SK-N-SH treated with all-trans-retinoic acid at 6 μM for 48 hours (cell line): ENCODE data around the gene IDI2.

Source experiments
- ATAC-seq: fragments of 200-7000 bp; cut with Tn5 transposase; 3 replicates; pipeline ENCODE4 v1.9.1; 2020; ENCODE audit warnings: mild to moderate bottlenecking, moderate library complexity
- ARNTL ChIP-seq: fragments of 450-650 bp; formaldehyde crosslinking; IDR thresholded peaks from 2 replicates; pipeline ENCODE4 v1.5.0; 2020; ENCODE audit warnings: low read depth, mild to moderate bottlenecking, moderate library complexity, borderline replicate concordance
- BACH2 ChIP-seq: fragments of 250-450 bp; sonication (Bioruptor Pico); IDR thresholded peaks from 2 replicates; pipeline ENCODE4 v1.9.0; 2021; ENCODE audit warnings: mild to moderate bottlenecking, borderline replicate concordance
- CSDC2 ChIP-seq: fragments of 250-450 bp; sonication (Bioruptor Pico); IDR thresholded peaks from 2 replicates; pipeline ENCODE4 v1.5.0; 2020; ENCODE audit warnings: mild to moderate bottlenecking, moderate library complexity
- ESRRG ChIP-seq: fragments of 250-450 bp; sonication (Bioruptor Pico); IDR thresholded peaks from 2 replicates; pipeline ENCODE4 v1.6.1; 2021; ENCODE audit warnings: mild to moderate bottlenecking
- GLIS3 ChIP-seq: fragments of 250-450 bp; sonication (Bioruptor Pico); IDR thresholded peaks from 2 replicates; pipeline ENCODE4 v1.5.0; 2020; ENCODE audit warnings: mild to moderate bottlenecking, moderate library complexity
- ISL1 ChIP-seq: fragments of 250-450 bp; sonication (Bioruptor Pico); IDR thresholded peaks from 2 replicates; pipeline ENCODE4 v2.1.2; 2022; ENCODE audit warnings: mild to moderate bottlenecking, moderate library complexity
- OSR1 ChIP-seq: fragments of 250-450 bp; sonication (Bioruptor Pico); IDR thresholded peaks from 2 replicates; pipeline ENCODE4 v1.8.0; 2022; ENCODE audit warnings: moderate library complexity, mild to moderate bottlenecking, inconsistent platforms
- PPARA ChIP-seq: fragments of 250-450 bp; sonication (Bioruptor Pico); IDR thresholded peaks from 2 replicates; pipeline ENCODE4 v1.5.0; 2020; ENCODE audit warnings: mild to moderate bottlenecking, borderline replicate concordance
- SNAI2 ChIP-seq: fragments of 250-450 bp; sonication (Bioruptor Pico); IDR thresholded peaks from 2 replicates; pipeline ENCODE4 v1.5.0; 2020; ENCODE audit warnings: mild to moderate bottlenecking, moderate library complexity
- TCF4 ChIP-seq: fragments of 250-450 bp; sonication (Bioruptor Pico); IDR thresholded peaks from 2 replicates; pipeline ENCODE4 v1.8.0; 2021; ENCODE audit warnings: mild to moderate bottlenecking, moderate library complexity, borderline replicate concordance
- TOX ChIP-seq: fragments of 250-450 bp; sonication (Bioruptor Pico); IDR thresholded peaks from 2 replicates; pipeline ENCODE4 v1.8.0; 2021; ENCODE audit warnings: mild to moderate bottlenecking, moderate library complexity, borderline replicate concordance
- ZC3H10 ChIP-seq: fragments of 250-450 bp; sonication (Bioruptor Pico); IDR thresholded peaks from 2 replicates; pipeline ENCODE4 v1.5.1; 2021; ENCODE audit warnings: mild to moderate bottlenecking, moderate library complexity
- ZFP3 ChIP-seq: fragments of 250-450 bp; sonication (Bioruptor Pico); IDR thresholded peaks from 2 replicates; pipeline ENCODE4 v1.5.0; 2020; ENCODE audit warnings: mild to moderate bottlenecking, moderate library complexity
- ZFP30 ChIP-seq: fragments of 450-650 bp; formaldehyde crosslinking; IDR thresholded peaks from 2 replicates; pipeline ENCODE4 v1.5.0; 2022; ENCODE audit warnings: mild to moderate bottlenecking, moderate library complexity
- ZNF70 ChIP-seq: fragments of 450-650 bp; formaldehyde crosslinking; IDR thresholded peaks from 2 replicates; pipeline ENCODE4 v1.5.0; 2020; ENCODE audit warnings: mild to moderate bottlenecking, moderate library complexity
- ZNF8 ChIP-seq: fragments of 450-650 bp; formaldehyde crosslinking; IDR thresholded peaks from 2 replicates; pipeline ENCODE4 v1.5.0; 2020; ENCODE audit warnings: mild to moderate bottlenecking, moderate library complexity
- TF ChIP-seq, protein P1 (sequence below): fragments of 250-450 bp; sonication (Bioruptor Pico); IDR thresholded peaks from 2 replicates; pipeline ENCODE4 v1.8.0; 2020; ENCODE audit warnings: mild to moderate bottlenecking, moderate library complexity, borderline replicate concordance
- TF ChIP-seq, protein P2 (sequence below): fragments of 250-450 bp; sonication (Bioruptor Pico); IDR thresholded peaks from 2 replicates; pipeline ENCODE4 v1.8.0; 2021; ENCODE audit warnings: low read depth, mild to moderate bottlenecking, moderate library complexity, borderline replicate concordance
- TF ChIP-seq, protein P3 (sequence below): fragments of 250-450 bp; sonication (Bioruptor Pico); IDR thresholded peaks from 2 replicates; pipeline ENCODE4 v1.5.1; 2020; ENCODE audit warnings: low read depth, mild to moderate bottlenecking, moderate library complexity
- TF ChIP-seq, protein P4 (sequence below): fragments of 250-450 bp; sonication (Bioruptor Pico); IDR thresholded peaks from 2 replicates; pipeline ENCODE4 v1.5.1; 2021; ENCODE audit warnings: mild to moderate bottlenecking, moderate library complexity
- TF ChIP-seq, protein P5 (sequence below): fragments of 250-450 bp; sonication (Bioruptor Pico); IDR thresholded peaks from 2 replicates; pipeline ENCODE4 v1.5.0; 2020; ENCODE audit warnings: mild to moderate bottlenecking, moderate library complexity

The IDI2 gene

DNA sequence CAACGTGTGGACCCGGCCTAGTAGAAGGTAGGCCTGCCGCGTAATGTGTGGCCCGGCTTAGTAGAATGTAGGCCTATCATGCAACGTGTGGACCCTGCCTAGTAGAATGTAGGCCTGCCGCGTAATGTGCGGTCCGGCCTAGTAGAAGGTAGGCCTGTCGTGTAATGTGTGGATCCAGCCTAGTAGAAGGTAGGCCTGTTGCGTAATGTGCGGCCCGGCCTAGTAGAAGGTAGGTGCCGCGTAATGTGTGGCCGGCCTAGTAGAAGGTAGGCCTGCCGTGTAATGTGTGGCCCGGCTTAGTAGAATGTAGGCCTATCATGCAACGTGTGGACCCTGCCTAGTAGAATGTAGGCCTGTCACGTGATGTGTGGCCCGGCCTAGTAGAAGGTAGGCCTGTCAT, 49.3 kb downstream of the IDI2 start:
- ATAC-seq = no peak
- TF ChIP-seq TCF4 (CRISPR knock-in tag) (no peak), ZNF70 (CRISPR knock-in tag) (no peak), TOX (no peak), PPARA (no peak), OSR1 (CRISPR knock-in tag) (no peak), BACH2 (CRISPR knock-in tag) (no peak)
- TF ChIP-seq, protein P1, sequence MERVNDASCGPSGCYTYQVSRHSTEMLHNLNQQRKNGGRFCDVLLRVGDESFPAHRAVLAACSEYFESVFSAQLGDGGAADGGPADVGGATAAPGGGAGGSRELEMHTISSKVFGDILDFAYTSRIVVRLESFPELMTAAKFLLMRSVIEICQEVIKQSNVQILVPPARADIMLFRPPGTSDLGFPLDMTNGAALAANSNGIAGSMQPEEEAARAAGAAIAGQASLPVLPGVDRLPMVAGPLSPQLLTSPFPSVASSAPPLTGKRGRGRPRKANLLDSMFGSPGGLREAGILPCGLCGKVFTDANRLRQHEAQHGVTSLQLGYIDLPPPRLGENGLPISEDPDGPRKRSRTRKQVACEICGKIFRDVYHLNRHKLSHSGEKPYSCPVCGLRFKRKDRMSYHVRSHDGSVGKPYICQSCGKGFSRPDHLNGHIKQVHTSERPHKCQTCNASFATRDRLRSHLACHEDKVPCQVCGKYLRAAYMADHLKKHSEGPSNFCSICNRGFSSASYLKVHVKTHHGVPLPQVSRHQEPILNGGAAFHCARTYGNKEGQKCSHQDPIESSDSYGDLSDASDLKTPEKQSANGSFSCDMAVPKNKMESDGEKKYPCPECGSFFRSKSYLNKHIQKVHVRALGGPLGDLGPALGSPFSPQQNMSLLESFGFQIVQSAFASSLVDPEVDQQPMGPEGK (CRISPR knock-in tag) = no peak
- TF ChIP-seq, protein P2, sequence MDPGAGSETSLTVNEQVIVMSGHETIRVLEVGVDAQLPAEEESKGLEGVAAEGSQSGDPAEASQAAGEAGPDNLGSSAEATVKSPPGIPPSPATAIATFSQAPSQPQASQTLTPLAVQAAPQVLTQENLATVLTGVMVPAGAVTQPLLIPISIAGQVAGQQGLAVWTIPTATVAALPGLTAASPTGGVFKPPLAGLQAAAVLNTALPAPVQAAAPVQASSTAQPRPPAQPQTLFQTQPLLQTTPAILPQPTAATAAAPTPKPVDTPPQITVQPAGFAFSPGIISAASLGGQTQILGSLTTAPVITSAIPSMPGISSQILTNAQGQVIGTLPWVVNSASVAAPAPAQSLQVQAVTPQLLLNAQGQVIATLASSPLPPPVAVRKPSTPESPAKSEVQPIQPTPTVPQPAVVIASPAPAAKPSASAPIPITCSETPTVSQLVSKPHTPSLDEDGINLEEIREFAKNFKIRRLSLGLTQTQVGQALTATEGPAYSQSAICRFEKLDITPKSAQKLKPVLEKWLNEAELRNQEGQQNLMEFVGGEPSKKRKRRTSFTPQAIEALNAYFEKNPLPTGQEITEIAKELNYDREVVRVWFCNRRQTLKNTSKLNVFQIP (CRISPR knock-in tag) = no peak

DNA sequence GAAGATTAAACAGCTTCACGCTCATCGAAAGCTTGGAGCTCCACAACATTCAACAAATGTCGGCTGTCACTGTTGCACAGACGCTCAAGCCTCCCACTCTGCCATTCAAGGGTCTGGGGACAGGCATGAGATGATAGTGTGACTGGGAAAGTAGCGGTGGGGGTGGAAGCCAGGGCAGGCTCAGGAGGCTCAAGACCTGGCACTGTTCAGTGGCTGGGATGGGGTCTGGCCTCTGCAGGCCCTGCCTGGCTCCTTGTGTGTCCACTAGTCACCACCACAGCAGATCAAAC, 50.9 kb downstream of the IDI2 start:
- no peak for TF ChIP-seq ZFP3
- no peak for TF ChIP-seq ARNTL
- TF ChIP-seq, protein P3, sequence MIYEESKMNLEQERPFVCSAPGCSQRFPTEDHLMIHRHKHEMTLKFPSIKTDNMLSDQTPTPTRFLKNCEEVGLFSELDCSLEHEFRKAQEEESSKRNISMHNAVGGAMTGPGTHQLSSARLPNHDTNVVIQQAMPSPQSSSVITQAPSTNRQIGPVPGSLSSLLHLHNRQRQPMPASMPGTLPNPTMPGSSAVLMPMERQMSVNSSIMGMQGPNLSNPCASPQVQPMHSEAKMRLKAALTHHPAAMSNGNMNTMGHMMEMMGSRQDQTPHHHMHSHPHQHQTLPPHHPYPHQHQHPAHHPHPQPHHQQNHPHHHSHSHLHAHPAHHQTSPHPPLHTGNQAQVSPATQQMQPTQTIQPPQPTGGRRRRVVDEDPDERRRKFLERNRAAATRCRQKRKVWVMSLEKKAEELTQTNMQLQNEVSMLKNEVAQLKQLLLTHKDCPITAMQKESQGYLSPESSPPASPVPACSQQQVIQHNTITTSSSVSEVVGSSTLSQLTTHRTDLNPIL (CRISPR knock-in tag) = no peak
- TF ChIP-seq CSDC2 (CRISPR knock-in tag) = no peak
- TF ChIP-seq ZFP30 (CRISPR knock-in tag) = no peak
- TF ChIP-seq OSR1 (CRISPR knock-in tag) = no peak
- TF ChIP-seq GLIS3 (CRISPR knock-in tag) = no peak
- no peak for TF ChIP-seq BACH2 (CRISPR knock-in tag)
- TF ChIP-seq, protein P4, sequence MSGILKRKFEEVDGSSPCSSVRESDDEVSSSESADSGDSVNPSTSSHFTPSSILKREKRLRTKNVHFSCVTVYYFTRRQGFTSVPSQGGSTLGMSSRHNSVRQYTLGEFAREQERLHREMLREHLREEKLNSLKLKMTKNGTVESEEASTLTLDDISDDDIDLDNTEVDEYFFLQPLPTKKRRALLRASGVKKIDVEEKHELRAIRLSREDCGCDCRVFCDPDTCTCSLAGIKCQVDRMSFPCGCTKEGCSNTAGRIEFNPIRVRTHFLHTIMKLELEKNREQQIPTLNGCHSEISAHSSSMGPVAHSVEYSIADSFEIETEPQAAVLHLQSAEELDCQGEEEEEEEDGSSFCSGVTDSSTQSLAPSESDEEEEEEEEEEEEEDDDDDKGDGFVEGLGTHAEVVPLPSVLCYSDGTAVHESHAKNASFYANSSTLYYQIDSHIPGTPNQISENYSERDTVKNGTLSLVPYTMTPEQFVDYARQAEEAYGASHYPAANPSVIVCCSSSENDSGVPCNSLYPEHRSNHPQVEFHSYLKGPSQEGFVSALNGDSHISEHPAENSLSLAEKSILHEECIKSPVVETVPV (CRISPR knock-in tag) = no peak
- TF ChIP-seq, protein P1 (CRISPR knock-in tag) = no peak
- TF ChIP-seq ISL1 (CRISPR knock-in tag) = no peak
- no peak for TF ChIP-seq TOX
- TF ChIP-seq SNAI2 = no peak
- TF ChIP-seq ZC3H10 (CRISPR knock-in tag) = no peak
- no peak for ATAC-seq

DNA sequence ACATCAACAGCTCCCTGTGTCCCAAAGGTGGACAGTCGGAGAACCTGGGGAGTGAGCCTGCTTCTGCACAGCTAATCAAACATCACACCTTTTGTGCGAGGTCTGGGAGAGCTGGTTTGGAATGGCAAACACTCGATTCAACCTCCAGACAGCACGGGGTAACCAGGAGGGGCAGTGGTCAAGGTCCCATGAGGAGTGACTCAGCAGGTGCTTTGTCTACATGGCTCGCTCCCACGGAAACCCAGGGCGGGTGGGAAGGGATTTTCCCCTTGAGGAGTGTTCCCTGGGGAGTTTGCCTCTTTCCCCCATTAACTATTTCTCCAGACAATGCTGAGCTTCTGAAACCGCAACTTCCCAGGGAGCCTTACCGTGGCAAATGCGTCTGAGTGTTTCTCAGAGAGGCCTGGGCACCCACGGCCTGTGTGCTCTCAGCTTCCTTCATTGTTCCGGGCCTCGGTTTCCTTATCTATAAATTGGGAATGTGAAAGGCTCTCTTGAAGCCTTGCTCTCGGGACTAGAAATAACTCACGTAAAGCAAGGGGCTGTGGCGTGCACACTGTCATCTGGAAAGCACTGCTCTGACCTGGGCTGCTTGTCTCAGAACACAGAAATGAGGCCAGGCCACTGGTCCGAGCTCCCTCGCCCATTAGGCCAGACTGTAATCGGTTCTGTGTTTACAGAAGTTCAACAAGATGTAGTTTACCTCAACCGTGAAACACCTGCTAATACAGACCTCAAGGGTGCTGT, 51.4 kb downstream of the IDI2 start:
- no peak for ATAC-seq
- TF ChIP-seq GLIS3 (CRISPR knock-in tag) (no peak), ZC3H10 (CRISPR knock-in tag) (no peak), ISL1 (CRISPR knock-in tag) (no peak), ARNTL (no peak), TOX (no peak), BACH2 (CRISPR knock-in tag) (no peak), SNAI2 (no peak), PPARA (no peak), ZNF70 (CRISPR knock-in tag) (no peak), ESRRG (CRISPR knock-in tag) (no peak), ZNF8 (CRISPR knock-in tag) (no peak)
- TF ChIP-seq, protein P1 (CRISPR knock-in tag) = no peak
- TF ChIP-seq, protein P4 (CRISPR knock-in tag) = no peak
- TF ChIP-seq, protein P5, sequence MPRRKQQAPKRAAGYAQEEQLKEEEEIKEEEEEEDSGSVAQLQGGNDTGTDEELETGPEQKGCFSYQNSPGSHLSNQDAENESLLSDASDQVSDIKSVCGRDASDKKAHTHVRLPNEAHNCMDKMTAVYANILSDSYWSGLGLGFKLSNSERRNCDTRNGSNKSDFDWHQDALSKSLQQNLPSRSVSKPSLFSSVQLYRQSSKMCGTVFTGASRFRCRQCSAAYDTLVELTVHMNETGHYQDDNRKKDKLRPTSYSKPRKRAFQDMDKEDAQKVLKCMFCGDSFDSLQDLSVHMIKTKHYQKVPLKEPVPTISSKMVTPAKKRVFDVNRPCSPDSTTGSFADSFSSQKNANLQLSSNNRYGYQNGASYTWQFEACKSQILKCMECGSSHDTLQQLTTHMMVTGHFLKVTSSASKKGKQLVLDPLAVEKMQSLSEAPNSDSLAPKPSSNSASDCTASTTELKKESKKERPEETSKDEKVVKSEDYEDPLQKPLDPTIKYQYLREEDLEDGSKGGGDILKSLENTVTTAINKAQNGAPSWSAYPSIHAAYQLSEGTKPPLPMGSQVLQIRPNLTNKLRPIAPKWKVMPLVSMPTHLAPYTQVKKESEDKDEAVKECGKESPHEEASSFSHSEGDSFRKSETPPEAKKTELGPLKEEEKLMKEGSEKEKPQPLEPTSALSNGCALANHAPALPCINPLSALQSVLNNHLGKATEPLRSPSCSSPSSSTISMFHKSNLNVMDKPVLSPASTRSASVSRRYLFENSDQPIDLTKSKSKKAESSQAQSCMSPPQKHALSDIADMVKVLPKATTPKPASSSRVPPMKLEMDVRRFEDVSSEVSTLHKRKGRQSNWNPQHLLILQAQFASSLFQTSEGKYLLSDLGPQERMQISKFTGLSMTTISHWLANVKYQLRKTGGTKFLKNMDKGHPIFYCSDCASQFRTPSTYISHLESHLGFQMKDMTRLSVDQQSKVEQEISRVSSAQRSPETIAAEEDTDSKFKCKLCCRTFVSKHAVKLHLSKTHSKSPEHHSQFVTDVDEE (CRISPR knock-in tag) = no peak
